Measurements from ENCODE around the gene KCTD3. TPM values are rescaled to one million over a fixed set of nuclear protein-coding genes. Genes with fewer than 3 reads are reported as not detected.

KCTD3 gene
- total RNA-seq, 1 experiment from 2014 or later, result 34.7 TPM

DNA sequence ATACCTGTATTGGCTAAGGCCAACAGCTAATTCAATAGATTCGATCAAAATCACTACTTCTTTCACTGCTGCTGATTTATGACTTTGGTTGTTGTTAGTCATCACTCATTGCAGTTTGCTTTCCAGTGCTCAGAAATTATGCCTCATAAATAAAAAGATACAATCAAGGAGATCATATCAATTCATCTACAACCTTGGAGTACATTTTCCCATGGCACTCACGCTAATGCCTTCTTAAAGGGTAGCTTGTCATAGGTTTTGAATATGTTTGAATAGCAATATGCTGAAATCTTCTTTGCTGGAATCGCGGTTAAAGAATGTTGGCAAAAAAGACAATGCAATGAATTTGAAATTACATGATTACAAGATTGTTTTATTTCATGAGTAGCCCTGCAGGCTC lies 89.9 kb downstream of the KCTD3 start:
- H3K36me3 ChIP-seq (ENCODE audit: control insufficient read depth, insufficient read depth, low read length), result no peaks in the 10 kb centered on the region
- TF ChIP-seq POLR2AphosphoS5 (IDR thresholded peaks at IDR 0.05; ENCODE audit: low read depth, low read length) (no peak), TCF7L2 (IDR thresholded peaks at IDR 0.05; ENCODE audit: low read depth, low read length) (no peak), SIN3A (IDR thresholded peaks at IDR 0.05; ENCODE audit: borderline replicate concordance, insufficient read depth, low read depth, low read length) (no peak)
- TF ChIP-seq, protein P1, sequence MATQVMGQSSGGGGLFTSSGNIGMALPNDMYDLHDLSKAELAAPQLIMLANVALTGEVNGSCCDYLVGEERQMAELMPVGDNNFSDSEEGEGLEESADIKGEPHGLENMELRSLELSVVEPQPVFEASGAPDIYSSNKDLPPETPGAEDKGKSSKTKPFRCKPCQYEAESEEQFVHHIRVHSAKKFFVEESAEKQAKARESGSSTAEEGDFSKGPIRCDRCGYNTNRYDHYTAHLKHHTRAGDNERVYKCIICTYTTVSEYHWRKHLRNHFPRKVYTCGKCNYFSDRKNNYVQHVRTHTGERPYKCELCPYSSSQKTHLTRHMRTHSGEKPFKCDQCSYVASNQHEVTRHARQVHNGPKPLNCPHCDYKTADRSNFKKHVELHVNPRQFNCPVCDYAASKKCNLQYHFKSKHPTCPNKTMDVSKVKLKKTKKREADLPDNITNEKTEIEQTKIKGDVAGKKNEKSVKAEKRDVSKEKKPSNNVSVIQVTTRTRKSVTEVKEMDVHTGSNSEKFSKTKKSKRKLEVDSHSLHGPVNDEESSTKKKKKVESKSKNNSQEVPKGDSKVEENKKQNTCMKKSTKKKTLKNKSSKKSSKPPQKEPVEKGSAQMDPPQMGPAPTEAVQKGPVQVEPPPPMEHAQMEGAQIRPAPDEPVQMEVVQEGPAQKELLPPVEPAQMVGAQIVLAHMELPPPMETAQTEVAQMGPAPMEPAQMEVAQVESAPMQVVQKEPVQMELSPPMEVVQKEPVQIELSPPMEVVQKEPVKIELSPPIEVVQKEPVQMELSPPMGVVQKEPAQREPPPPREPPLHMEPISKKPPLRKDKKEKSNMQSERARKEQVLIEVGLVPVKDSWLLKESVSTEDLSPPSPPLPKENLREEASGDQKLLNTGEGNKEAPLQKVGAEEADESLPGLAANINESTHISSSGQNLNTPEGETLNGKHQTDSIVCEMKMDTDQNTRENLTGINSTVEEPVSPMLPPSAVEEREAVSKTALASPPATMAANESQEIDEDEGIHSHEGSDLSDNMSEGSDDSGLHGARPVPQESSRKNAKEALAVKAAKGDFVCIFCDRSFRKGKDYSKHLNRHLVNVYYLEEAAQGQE (IDR thresholded peaks at IDR 0.05; ENCODE audit: insufficient read depth in 1 of 2, low read depth in 2 of 2, low read length in 1 of 2), result no peak
- TF ChIP-seq, protein P2, sequence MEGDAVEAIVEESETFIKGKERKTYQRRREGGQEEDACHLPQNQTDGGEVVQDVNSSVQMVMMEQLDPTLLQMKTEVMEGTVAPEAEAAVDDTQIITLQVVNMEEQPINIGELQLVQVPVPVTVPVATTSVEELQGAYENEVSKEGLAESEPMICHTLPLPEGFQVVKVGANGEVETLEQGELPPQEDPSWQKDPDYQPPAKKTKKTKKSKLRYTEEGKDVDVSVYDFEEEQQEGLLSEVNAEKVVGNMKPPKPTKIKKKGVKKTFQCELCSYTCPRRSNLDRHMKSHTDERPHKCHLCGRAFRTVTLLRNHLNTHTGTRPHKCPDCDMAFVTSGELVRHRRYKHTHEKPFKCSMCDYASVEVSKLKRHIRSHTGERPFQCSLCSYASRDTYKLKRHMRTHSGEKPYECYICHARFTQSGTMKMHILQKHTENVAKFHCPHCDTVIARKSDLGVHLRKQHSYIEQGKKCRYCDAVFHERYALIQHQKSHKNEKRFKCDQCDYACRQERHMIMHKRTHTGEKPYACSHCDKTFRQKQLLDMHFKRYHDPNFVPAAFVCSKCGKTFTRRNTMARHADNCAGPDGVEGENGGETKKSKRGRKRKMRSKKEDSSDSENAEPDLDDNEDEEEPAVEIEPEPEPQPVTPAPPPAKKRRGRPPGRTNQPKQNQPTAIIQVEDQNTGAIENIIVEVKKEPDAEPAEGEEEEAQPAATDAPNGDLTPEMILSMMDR (IDR thresholded peaks at IDR 0.05), result no peak
- no peak for ATAC-seq
- H3K27ac ChIP-seq (ENCODE audit: low read length), result no peak overlapping the region
- intact Hi-C loops (cut with micrococcal nuclease; ENCODE audit: unreplicated experiment) (no loop called here), in situ Hi-C loops (cut with HindIII; ENCODE audit: low pct_unique_long_range_greater_than_20kb, low sequenced_read_pairs) (no loop called here)
- no peaks in the 10 kb centered on the region for H3K27me3 ChIP-seq (ENCODE audit: control insufficient read depth, insufficient read depth, low read length)
- no peaks in the 10 kb centered on the region for H3K9me3 ChIP-seq (ENCODE audit: control insufficient read depth, insufficient read depth, low read depth, low read length)
- ChIA-PET CTCF (no interaction called here), POLR2A (no interaction called here)
- no peak overlapping the region for H3K4me3 ChIP-seq (ENCODE audit: low read depth in 2 of 2, low read length in 2 of 2)
- no TSS peak for BruUV-seq (replicated peaks)
- DNase-seq (ENCODE audit: low read depth, low spot score), result no peak
- no peaks in the 10 kb centered on the region for H3K4me1 ChIP-seq (ENCODE audit: control insufficient read depth, insufficient read depth, low read length)

DNA sequence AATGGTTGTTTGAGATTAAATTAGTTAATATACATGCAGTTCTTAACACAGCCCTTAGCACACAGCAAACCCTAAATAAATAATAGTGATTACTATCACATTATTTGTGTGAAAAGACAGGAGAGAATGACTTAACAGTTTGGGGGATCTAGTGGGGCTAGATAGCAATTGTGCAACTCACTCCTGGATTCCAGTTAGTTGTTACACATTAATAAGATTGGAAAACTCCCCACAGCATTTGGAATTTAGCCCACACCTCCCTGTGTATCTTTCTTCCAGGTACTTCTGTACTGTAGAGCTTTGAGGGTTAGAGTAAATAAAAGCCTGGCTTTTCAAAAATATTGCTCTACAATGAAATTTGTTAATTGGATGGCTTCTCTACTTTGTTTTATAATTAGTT lies 93.2 kb downstream of the KCTD3 start:
- H3K36me3 ChIP-seq (ENCODE audit: control insufficient read depth, insufficient read depth, low read length), result no peaks in the 10 kb centered on the region
- DNase-seq (ENCODE audit: low read depth, low spot score), result no peak
- ChIA-PET CTCF (no interaction called here), POLR2A (no interaction called here)
- no peak overlapping the region for H3K27ac ChIP-seq (ENCODE audit: low read length)
- ATAC-seq, result no peak
- no TSS peak for BruUV-seq (replicated peaks)
- intact Hi-C loops (cut with micrococcal nuclease; ENCODE audit: unreplicated experiment) (no loop called here), in situ Hi-C loops (cut with HindIII; ENCODE audit: low pct_unique_long_range_greater_than_20kb, low sequenced_read_pairs) (no loop called here)
- H3K4me1 ChIP-seq (ENCODE audit: control insufficient read depth, insufficient read depth, low read length), result no peaks in the 10 kb centered on the region
- H3K4me3 ChIP-seq (ENCODE audit: low read depth in 2 of 2, low read length in 2 of 2), result no peak overlapping the region
- TF ChIP-seq, protein P2 (IDR thresholded peaks at IDR 0.05), result no peak
- no peak for TF ChIP-seq TCF7L2 (IDR thresholded peaks at IDR 0.05; ENCODE audit: low read depth, low read length)
- no peak for TF ChIP-seq SIN3A (IDR thresholded peaks at IDR 0.05; ENCODE audit: borderline replicate concordance, insufficient read depth, low read depth, low read length)
- no peak for TF ChIP-seq POLR2AphosphoS5 (IDR thresholded peaks at IDR 0.05; ENCODE audit: low read depth, low read length)
- TF ChIP-seq, protein P1 (IDR thresholded peaks at IDR 0.05; ENCODE audit: insufficient read depth in 1 of 2, low read depth in 2 of 2, low read length in 1 of 2), result no peak
- H3K27me3 ChIP-seq (ENCODE audit: control insufficient read depth, insufficient read depth, low read length), result no peaks in the 10 kb centered on the region
- H3K9me3 ChIP-seq (ENCODE audit: control insufficient read depth, insufficient read depth, low read depth, low read length), result no peaks in the 10 kb centered on the region
